Erythroblast (primary cell): ENCODE data around the gene MEGF8.

Experiments used
- GATA1 ChIP-seq: IDR thresholded peaks from 2 replicates; pipeline ENCODE4 v1.6.1; 2011; ENCODE audit warnings: low read depth, mild to moderate bottlenecking, control low read depth, low read length, moderate library complexity
- POLR2A ChIP-seq: IDR thresholded peaks from 2 replicates; pipeline ENCODE4 v1.6.1; 2011; ENCODE audit warnings: mild to moderate bottlenecking, low read length

- TF ChIP-seq POLR2A (no peak), GATA1 (no peak)
Measured at GRCh38 chr19:42376177-42376555, 50.7 kb downstream of the MEGF8 start.
